Measurements from ENCODE around the gene IL11.

The IL11 gene

DNA sequence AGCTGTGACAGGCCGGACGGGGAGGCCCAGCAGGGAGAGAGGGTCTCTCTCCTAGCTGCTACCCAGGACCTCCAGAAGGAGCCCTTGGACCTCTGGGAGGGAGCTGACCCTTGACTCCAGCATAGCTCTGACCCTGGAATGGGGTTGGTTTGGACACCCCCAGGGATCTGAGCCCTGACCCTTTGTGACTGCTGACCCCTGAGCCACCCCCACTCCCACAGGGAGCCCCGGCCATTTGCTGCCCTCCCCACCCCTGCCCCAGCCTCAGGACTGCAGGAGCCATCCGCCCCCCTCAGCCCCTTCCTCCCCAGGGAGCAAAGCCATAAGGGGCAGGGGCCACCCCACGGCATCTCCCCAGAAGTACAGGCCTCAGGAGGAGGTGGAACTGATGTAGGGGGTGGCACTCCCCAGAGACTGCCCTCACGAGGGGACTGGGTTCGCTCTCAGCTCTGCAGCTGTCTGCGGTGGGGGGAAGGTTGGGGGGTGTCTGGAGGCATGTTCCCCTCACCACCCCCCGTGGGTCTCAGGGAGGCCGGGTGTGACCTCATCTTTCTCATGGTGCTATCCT is 22.7 kb downstream of the IL11 start:
- Histone ChIP-seq H3K4me1 (ENCODE audit: control insufficient read depth, insufficient read depth, low read length, poor library complexity, severe bottlenecking) (peaks cover 21% of the 10 kb centered on the region), H3K4me3 (ENCODE audit: extremely low read depth, insufficient read depth, low read length, poor library complexity, severe bottlenecking) (no peak overlapping the region), H3K36me3 (ENCODE audit: control insufficient read depth, insufficient read depth, low read length) (peaks cover 42% of the 10 kb centered on the region), H3K9me3 (ENCODE audit: control insufficient read depth, low read length) (no peaks in the 10 kb centered on the region), H3K27ac (ENCODE audit: low read depth, low read length, severe bottlenecking) (no peak overlapping the region)
- 80 to 85% methylated on average over 1 to 5 of the region's 10 CpGs for WGBS, 2 experiments (ENCODE audit: insufficient coverage in 2 of 2)

DNA sequence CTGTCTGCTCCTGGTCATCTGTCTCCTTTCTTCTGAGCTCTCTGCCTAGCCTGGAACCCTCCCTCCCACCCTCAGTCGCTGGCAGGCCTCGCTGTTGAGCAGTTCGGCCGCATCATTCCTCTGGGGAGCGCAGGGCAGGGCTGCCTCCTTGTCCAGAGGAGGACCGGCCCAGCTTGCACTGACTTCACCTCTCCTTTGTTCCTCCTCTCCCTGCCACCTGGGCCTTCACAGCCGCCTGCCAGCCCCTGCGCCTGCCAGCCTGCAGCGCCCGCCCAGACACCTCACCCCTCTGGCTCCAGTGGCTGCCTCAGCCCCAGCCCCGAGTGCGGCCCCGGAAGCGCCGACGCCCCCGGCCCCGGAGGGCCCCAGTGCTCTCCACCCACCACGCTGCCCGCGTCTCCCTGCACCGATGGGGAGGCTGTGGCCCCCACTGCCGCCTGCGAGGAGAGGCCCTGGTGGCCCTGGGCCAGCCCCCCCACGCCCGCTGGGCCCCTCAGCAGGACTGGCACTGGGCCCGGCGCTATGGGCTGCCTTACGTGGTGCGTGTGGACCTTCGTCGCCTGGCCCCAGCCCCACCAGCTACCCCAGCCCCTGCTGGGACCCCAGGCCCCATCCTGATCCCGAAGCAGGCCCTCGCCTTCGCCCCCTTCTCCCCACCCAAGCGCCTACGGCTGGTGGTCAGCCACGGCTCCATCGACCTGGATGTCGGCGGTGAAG is 23.4 kb downstream of the IL11 start:
- H3K9me3 ChIP-seq (ENCODE audit: control insufficient read depth, low read length): no peaks in the 10 kb centered on the region
- H3K4me3 ChIP-seq (ENCODE audit: extremely low read depth, insufficient read depth, low read length, poor library complexity, severe bottlenecking): no peak overlapping the region
- no peak overlapping the region for H3K27ac ChIP-seq (ENCODE audit: low read depth, low read length, severe bottlenecking)
- WGBS, 2 experiments (ENCODE audit: insufficient coverage in 2 of 2): 93 to 94% methylated on average over 25 to 35 of the region's 41 CpGs
- H3K36me3 ChIP-seq (ENCODE audit: control insufficient read depth, insufficient read depth, low read length): peaks cover 49% of the 10 kb centered on the region
- peaks cover 21% of the 10 kb centered on the region for H3K4me1 ChIP-seq (ENCODE audit: control insufficient read depth, insufficient read depth, low read length, poor library complexity, severe bottlenecking)

DNA sequence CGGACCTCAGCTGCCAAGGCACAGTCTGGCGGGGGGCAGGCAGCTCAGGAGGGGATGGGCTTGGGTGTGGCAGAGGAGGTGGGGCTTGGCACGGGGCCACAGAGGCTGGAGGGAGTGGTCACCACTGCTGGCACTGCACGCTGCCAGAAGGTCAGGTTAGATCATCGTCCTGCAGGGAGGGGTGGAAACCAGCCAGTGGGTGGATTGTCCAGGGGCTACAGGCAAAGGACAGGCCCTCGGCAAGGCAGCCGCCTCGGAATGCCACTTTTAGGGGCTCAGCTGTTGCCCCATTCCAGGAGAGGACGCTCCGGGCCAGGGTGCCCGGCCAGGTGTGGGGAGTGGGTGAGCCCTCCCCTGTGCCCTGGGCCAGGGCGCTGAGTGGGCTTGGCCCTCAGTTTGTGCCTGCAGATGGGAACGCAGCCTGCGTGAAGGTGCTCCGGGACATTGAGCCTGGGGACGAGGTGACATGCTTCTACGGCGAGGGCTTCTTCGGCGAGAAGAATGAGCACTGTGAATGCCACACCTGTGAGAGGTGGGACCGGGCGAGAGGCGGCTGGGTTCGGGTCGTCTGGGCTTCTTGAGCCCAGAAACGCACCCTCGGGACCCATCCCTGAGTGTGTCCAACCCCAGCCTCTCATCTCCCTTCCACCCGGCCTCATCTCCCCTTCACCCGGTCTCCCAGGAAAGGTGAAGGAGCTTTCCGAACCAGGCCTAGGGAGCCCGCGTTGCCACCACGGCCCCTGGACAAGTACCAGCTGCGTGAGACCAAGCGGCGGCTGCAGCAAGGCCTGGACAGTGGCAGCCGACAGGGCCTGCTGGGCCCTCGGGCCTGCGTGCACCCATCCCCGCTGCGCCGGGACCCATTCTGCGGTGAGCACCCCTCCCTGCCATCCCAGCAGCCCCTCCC is 24.2 kb downstream of the IL11 start:
- H3K4me3 ChIP-seq (ENCODE audit: extremely low read depth, insufficient read depth, low read length, poor library complexity, severe bottlenecking): no peak overlapping the region
- H3K27ac ChIP-seq (ENCODE audit: low read depth, low read length, severe bottlenecking): no peak overlapping the region
- peaks cover 52% of the 10 kb centered on the region for H3K36me3 ChIP-seq (ENCODE audit: control insufficient read depth, insufficient read depth, low read length)
- peaks cover 25% of the 10 kb centered on the region for H3K4me1 ChIP-seq (ENCODE audit: control insufficient read depth, insufficient read depth, low read length, poor library complexity, severe bottlenecking)
- H3K9me3 ChIP-seq (ENCODE audit: control insufficient read depth, low read length): no peaks in the 10 kb centered on the region
- 92 to 94% methylated on average over 36 to 40 of the region's 43 CpGs for WGBS, 2 experiments (ENCODE audit: insufficient coverage in 2 of 2)

DNA sequence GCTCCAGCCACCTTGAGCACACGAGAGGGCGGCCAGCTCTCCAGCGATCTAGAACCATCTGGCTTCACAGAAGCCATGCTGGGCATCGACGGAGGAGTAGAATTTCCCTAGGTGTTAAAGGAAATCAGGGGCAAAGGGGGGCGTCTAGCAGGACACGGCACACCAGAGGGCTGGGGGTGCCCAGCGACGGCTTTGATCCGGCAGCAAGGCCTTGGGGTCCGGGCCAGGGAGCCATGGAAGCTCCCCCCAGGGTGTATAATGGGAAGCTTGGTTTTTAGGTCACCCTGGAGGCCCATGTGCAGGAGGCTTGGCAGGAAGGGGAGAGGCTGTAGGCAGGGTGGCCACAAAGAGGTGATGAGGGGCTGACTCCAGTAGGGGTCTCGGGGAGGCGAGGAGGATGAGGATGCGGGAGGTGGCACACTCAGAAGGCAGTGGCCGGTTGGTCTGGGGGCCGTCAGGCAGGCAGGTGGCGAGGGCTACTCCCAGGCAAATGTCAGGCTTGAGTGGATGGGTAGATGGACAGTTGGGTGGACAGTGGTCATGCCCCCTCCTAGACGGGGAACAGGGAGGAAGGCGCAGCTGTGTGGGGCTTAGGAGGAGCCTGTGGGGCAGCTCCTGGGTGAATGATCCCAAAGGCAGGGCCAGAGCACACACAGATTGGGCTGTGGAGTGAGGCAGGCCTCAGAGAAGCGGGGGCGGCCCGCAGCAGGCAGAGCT is 25.0 kb downstream of the IL11 start:
- Histone ChIP-seq H3K9me3 (ENCODE audit: control insufficient read depth, low read length) (no peaks in the 10 kb centered on the region), H3K4me1 (ENCODE audit: control insufficient read depth, insufficient read depth, low read length, poor library complexity, severe bottlenecking) (peaks cover 25% of the 10 kb centered on the region), H3K27ac (ENCODE audit: low read depth, low read length, severe bottlenecking) (no peak overlapping the region), H3K36me3 (ENCODE audit: control insufficient read depth, insufficient read depth, low read length) (peaks cover 52% of the 10 kb centered on the region), H3K4me3 (ENCODE audit: extremely low read depth, insufficient read depth, low read length, poor library complexity, severe bottlenecking) (no peak overlapping the region)
- WGBS, 2 experiments (ENCODE audit: insufficient coverage in 2 of 2): 91 to 96% methylated on average over 18 to 22 of the region's 22 CpGs

DNA sequence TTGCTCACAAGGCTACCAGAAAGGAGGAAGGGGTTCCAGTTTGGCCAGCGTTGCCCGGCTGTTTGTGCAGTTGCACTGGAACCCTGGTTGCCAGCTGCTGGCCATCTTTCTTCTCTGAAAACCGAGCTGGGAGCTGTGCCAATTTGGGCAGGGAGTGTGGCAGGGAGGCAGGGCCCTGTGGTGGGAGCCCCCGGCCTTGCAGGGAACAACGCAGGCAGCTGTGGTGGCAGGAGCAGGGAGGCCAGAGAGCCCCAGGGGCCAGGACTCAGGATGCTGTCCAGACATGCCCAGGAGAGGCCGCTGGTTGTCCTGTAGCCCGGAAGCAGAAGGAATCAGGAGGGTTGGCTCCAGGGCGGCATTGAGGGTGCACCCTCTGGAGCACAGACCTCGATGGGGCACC is 25.8 kb downstream of the IL11 start:
- Histone ChIP-seq H3K4me3 (ENCODE audit: extremely low read depth, insufficient read depth, low read length, poor library complexity, severe bottlenecking) (no peak overlapping the region), H3K27ac (ENCODE audit: low read depth, low read length, severe bottlenecking) (no peak overlapping the region), H3K9me3 (ENCODE audit: control insufficient read depth, low read length) (no peaks in the 10 kb centered on the region), H3K4me1 (ENCODE audit: control insufficient read depth, insufficient read depth, low read length, poor library complexity, severe bottlenecking) (peaks cover 25% of the 10 kb centered on the region), H3K36me3 (ENCODE audit: control insufficient read depth, insufficient read depth, low read length) (peaks cover 47% of the 10 kb centered on the region)
- WGBS, 2 experiments (ENCODE audit: insufficient coverage in 2 of 2): 97 to 100% methylated on average over 6 to 8 of the region's 9 CpGs

DNA sequence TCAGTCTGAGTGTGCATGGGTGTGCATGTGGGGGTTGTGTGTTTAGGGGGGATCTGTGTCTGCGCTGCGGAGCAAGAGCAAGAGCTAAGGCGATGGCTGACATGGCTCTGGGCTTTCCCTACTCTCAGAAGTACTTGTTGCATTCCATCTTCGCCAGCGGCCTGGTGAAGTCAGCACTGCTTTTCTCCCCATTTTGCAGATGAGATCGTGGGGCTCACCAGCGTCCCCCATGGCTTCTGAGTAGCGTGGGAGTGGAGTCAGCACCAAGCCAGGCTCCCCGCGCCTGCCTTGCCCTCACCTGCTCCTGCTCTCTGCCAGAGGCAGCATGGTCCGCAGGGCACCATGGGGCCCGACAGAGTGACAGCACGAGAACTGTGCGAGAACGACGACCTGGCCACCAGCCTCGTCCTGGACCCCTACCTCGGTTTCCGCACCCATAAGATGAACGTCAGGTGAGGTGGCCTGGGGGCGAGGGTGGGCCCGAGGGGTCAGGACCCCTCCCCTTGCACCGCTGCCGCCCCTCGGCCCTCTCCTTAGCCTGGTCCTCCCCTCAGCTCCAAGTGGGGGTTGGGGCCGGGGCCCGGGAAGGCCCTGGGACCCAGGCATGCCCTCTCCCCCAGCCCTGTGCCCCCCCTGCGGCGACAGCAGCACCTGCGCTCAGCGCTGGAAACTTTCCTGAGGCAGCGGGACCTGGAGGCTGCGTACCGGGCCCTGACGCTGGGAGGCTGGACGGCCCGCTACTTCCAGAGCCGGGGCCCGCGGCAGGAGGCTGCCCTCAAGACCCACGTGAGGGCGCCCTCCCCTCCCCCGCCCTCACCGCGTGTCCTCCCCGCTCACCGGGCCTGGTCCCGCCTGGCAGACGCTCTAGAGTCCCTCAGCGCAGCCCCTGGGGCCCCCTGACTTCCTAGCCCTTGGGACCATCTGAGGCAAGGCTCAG is 28.4 kb downstream of the IL11 start:
- 87 to 91% methylated on average over 40 to 47 of the region's 50 CpGs for WGBS, 2 experiments (ENCODE audit: insufficient coverage in 2 of 2)
- Histone ChIP-seq H3K36me3 (ENCODE audit: control insufficient read depth, insufficient read depth, low read length) (peaks cover 37% of the 10 kb centered on the region), H3K9me3 (ENCODE audit: control insufficient read depth, low read length) (no peaks in the 10 kb centered on the region), H3K27ac (ENCODE audit: low read depth, low read length, severe bottlenecking) (no peak overlapping the region), H3K4me1 (ENCODE audit: control insufficient read depth, insufficient read depth, low read length, poor library complexity, severe bottlenecking) (peaks cover 12% of the 10 kb centered on the region), H3K4me3 (ENCODE audit: extremely low read depth, insufficient read depth, low read length, poor library complexity, severe bottlenecking) (peak overlapping the region; percentile 77)

DNA sequence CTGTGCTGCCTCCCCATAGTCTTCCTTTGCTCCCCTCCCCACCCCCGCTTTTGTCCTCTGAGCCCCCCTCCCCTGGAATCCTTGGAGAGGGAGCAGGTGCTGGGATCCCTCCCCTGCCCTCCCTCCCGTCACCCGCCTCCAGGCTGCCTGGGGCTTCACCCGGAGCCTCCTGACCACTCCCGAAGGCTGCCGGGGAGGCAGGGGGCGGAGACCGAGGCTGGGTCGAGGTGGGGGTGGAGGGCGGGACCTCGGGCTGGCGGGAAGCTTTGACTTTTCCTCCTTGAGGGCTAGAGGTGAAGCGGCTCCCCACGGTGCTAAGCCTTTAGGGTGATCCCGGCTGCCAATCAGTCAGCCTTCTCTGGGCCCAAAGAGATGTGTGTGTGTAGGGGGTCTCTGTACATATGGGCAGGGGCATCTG is 29.1 kb downstream of the IL11 start:
- H3K9me3 ChIP-seq (ENCODE audit: control insufficient read depth, low read length): no peaks in the 10 kb centered on the region
- whole genome bisulfite sequencing, 2 experiments (ENCODE audit: insufficient coverage in 2 of 2): 13 to 20% methylated on average over 1 to 4 of the region's 15 CpGs
- H3K4me3 ChIP-seq (ENCODE audit: extremely low read depth, insufficient read depth, low read length, poor library complexity, severe bottlenecking): peak overlapping the region; percentile 77
- H3K4me1 ChIP-seq (ENCODE audit: control insufficient read depth, insufficient read depth, low read length, poor library complexity, severe bottlenecking): peaks cover 12% of the 10 kb centered on the region
- H3K27ac ChIP-seq (ENCODE audit: low read depth, low read length, severe bottlenecking): no peak overlapping the region
- peaks cover 36% of the 10 kb centered on the region for H3K36me3 ChIP-seq (ENCODE audit: control insufficient read depth, insufficient read depth, low read length)

DNA sequence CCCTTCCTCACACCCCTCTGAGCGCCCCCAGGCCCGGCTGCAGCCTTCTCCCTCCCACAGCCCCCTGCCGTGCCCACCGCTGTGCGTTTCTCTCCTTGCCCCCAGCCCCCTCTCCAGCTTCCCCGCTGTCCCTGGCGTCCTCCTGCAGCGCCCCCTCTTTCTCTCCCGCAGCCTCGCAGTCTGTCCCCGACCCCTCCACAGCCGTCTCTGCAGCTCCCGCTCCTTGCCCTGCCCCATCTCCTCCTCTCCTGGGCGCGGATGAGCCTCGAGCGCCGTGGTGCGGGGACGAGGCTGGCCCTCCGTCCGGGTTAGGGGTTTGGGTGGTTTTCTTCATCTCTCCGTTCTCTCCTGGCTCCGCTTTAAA is 29.5 kb downstream of the IL11 start:
- Histone ChIP-seq H3K9me3 (ENCODE audit: control insufficient read depth, low read length) (no peaks in the 10 kb centered on the region), H3K4me1 (ENCODE audit: control insufficient read depth, insufficient read depth, low read length, poor library complexity, severe bottlenecking) (peaks cover 12% of the 10 kb centered on the region), H3K4me3 (ENCODE audit: extremely low read depth, insufficient read depth, low read length, poor library complexity, severe bottlenecking) (peak overlapping the region; percentile 77), H3K36me3 (ENCODE audit: control insufficient read depth, insufficient read depth, low read length) (peaks cover 36% of the 10 kb centered on the region), H3K27ac (ENCODE audit: low read depth, low read length, severe bottlenecking) (peak overlapping the region; percentile 59)
- WGBS, 2 experiments (ENCODE audit: insufficient coverage in 2 of 2): 0 to 2% methylated on average over 13 to 19 of the region's 24 CpGs

DNA sequence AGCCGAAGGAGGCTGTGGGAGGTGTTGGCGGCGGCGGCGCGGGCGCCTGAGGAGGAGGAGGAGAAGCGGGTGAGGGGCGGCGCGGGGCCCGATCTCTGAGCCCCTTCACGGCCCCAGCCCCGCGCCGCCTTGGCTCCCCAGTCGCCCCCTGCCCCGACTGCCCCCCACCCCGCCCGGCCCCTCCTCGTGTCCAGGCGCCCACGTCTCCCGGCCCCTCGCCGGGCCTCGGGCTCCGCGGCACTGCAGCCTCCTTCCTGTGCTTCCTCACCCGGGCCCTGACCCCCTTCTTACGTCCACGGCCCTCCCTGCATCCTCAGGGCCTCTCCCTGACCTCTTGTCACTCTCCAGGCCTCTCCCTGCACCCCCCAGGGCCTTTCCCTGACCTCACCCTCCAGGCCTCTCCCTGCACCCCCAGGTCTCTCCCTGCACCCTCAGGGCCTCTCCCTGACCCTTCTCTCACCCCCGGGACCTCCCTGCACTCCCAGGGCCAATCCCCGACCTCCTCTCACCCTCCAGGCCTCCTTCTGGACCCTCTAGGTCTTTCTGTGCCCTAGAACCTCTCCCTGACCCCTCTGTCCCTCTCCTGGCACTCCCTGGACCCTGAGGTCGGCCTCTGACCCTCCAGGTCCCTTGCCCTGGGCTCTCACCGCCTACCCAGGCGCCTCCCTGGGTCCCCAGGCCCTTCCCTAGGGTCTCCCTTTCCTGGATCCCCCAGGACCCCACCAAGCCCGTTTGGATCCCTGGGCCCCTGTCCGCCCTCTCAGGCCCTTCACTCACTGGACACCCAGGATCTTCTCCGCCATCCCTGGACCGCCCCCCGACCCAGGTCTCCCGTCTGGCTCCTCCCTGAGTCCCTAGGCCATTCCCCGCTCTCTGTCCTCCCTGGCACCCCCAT is 30.1 kb downstream of the IL11 start:
- Histone ChIP-seq H3K36me3 (ENCODE audit: control insufficient read depth, insufficient read depth, low read length) (peaks cover 33% of the 10 kb centered on the region), H3K27ac (ENCODE audit: low read depth, low read length, severe bottlenecking) (peak overlapping the region; percentile 59), H3K4me1 (ENCODE audit: control insufficient read depth, insufficient read depth, low read length, poor library complexity, severe bottlenecking) (peaks cover 12% of the 10 kb centered on the region), H3K4me3 (ENCODE audit: extremely low read depth, insufficient read depth, low read length, poor library complexity, severe bottlenecking) (peak overlapping the region; percentile 77), H3K9me3 (ENCODE audit: control insufficient read depth, low read length) (no peaks in the 10 kb centered on the region)
- 3 to 4% methylated on average over 28 to 40 of the region's 44 CpGs for WGBS, 2 experiments (ENCODE audit: insufficient coverage in 2 of 2)

All from mesodermal cell (in vitro differentiated cells).